Measurements from ENCODE around the gene PBX2.
"Not testable (repeated sequence)": the region's sequence is repeated elsewhere in the genome, so short reads cannot be mapped to it uniquely, and the experiment has no call there.

- TF ChIP-seq CTCF (conservative IDR thresholded peaks at IDR 0.05); ZFX (IDR thresholded peaks at IDR 0.05): not testable (repeated sequence)
These were observed 4.3 kb downstream of the PBX2 start for GRCh38 chr6:32185681-32186131.
